GM12878 (cell line): ENCODE results near the gene ACSL1. TPM values are rescaled to one million over a fixed set of nuclear protein-coding genes. Genes with fewer than 3 reads are reported as not detected.

ENCODE experiments used
- CBX3 ChIP-seq: fragments of 200-600 bp; sonication (generic); IDR thresholded peaks from 2 replicates; pipeline ENCODE4 v1.6.1; 2016; ENCODE audit warnings: low read depth, borderline replicate concordance
- CEBPB ChIP-seq, 2 experiments: fragments of 150-350 bp in 1 of 2; IDR thresholded peaks; 2 replicates each; pipeline ENCODE4 v1.6.1; 2012 to 2014; ENCODE audit warnings: low read depth in 2 of 2, low read length in 2 of 2, borderline replicate concordance in 1 of 2, inconsistent platforms in 1 of 2
- EP300 ChIP-seq, 2 experiments: fragments of 150-350 bp in 1 of 2; IDR thresholded peaks; 2 replicates each; pipeline ENCODE4 v1.6.1; 2011 to 2012; ENCODE audit warnings: low read depth in 2 of 2, low read length in 2 of 2, borderline replicate concordance in 1 of 2, improper control_type of control experiment in 1 of 2, inconsistent platforms in 1 of 2; ENCODE audit not compliant: control insufficient read depth in 1 of 2
- ETV6 ChIP-seq, 2 experiments: fragments of 450-650 bp in 1 of 2; IDR thresholded peaks in 1 of 2; conservative IDR thresholded peaks in 1 of 2; 2 replicates each; pipeline ENCODE4 v1.6.1; 2014; ENCODE audit warnings: antibody characterized with exemption in 1 of 2, borderline replicate concordance in 1 of 2, low read depth in 1 of 2, mild to moderate bottlenecking in 1 of 2, moderate library complexity in 1 of 2
- HDAC2 ChIP-seq: fragments of 200-600 bp; sonication (generic); IDR thresholded peaks from 2 replicates; pipeline ENCODE4 v1.6.1; 2017
- LARP7 ChIP-seq: fragments of 450-650 bp; IDR thresholded peaks from 2 replicates; pipeline ENCODE4 v1.6.1; 2017; ENCODE audit warnings: mild to moderate bottlenecking
- MEF2A ChIP-seq: IDR thresholded peaks from 2 replicates; pipeline ENCODE4 v1.6.1; 2011; ENCODE audit warnings: low read depth, mild to moderate bottlenecking, low read length, moderate library complexity; ENCODE audit not compliant: insufficient read depth
- MTA2 ChIP-seq: fragments of 450-650 bp; IDR thresholded peaks from 2 replicates; pipeline ENCODE4 v1.6.1; 2016; ENCODE audit warnings: low read depth, mild to moderate bottlenecking, moderate library complexity
- NFIC ChIP-seq: IDR thresholded peaks from 2 replicates; pipeline ENCODE4 v1.6.1; 2012; ENCODE audit warnings: low read depth, mild to moderate bottlenecking, inconsistent platforms, low read length, moderate library complexity
- NFXL1 ChIP-seq: fragments of 450-650 bp; IDR thresholded peaks from 2 replicates; pipeline ENCODE4 v1.6.1; 2017; ENCODE audit warnings: antibody characterized with exemption, mild to moderate bottlenecking, borderline replicate concordance
- NR2F1 ChIP-seq: fragments of 450-650 bp; conservative IDR thresholded peaks from 2 replicates; pipeline ENCODE4 v1.6.1; 2017; ENCODE audit warnings: mild to moderate bottlenecking
- POLR2A ChIP-seq: IDR thresholded peaks from 2 replicates; pipeline ENCODE4 v1.6.1; 2011; ENCODE audit warnings: low read depth, mild to moderate bottlenecking, low read length
- POLR2AphosphoS2 ChIP-seq: IDR thresholded peaks from 2 replicates; pipeline ENCODE4 v1.6.1; 2011; ENCODE audit warnings: low read depth, mild to moderate bottlenecking, low read length, improper control_type of control experiment, moderate library complexity
- SMARCA5 ChIP-seq: fragments of 450-650 bp; IDR thresholded peaks from 2 replicates; pipeline ENCODE4 v1.6.1; 2017; ENCODE audit warnings: mild to moderate bottlenecking
- SPI1 ChIP-seq: IDR thresholded peaks from 2 replicates; pipeline ENCODE4 v1.6.1; 2011; ENCODE audit warnings: low read depth, mild to moderate bottlenecking, low read length, moderate library complexity, borderline replicate concordance; ENCODE audit not compliant: insufficient read depth
- SREBF2 ChIP-seq: IDR thresholded peaks from 2 replicates; pipeline ENCODE4 v1.6.1; 2012; ENCODE audit warnings: mild to moderate bottlenecking, low read length
- ZZZ3 ChIP-seq: IDR thresholded peaks from 2 replicates; pipeline ENCODE4 v1.6.1; 2011; ENCODE audit warnings: low read depth; ENCODE audit not compliant: control insufficient read depth, insufficient read length
- polyA plus RNA-seq, 11 experiments: library from polyadenylated mRNA; depleted of rRNA in 4 of 11; unstranded in 6 of 11; stranded (reverse) in 5 of 11; fragments of >200 nt; fragmentation: Nextera tagmentation in 4 of 11; fragmentation: Illumina TruSeq in 1 of 11; extraction: Ambion mirVana in 4 of 11; extraction: Trizol in 1 of 11; gene quantifications; 1 replicate in 1 of 11; 2 replicates in 10 of 11; pipeline versions ENCODE4 v1.2.1 to v1.2.3, GENCODE V29; 2011 to 2016; ENCODE audit warnings: inconsistent platforms in 2 of 11, missing spikeins in 2 of 11, low read depth in 1 of 11
- total RNA-seq, 4 experiments: library from RNA; depleted of rRNA in 3 of 4; stranded (reverse); fragments of >200 nt in 3 of 4; fragmentation: Illumina TruSeq in 1 of 4; extraction: Trizol in 1 of 4; gene quantifications; 2 replicates each; pipeline versions ENCODE4 v1.2.1 to v1.2.3, GENCODE V29; 2013 to 2021
- TF ChIP-seq, protein P1 (sequence below): IDR thresholded peaks from 2 replicates; pipeline ENCODE4 v1.6.1; 2012; ENCODE audit warnings: low read length, inconsistent platforms
- TF ChIP-seq, protein P2 (sequence below), 3 experiments: IDR thresholded peaks in 2 of 3; conservative IDR thresholded peaks in 1 of 3; 2 replicates each; pipeline ENCODE4 v1.5.1; 2011; ENCODE audit warnings: low read depth in 3 of 3, low read length in 3 of 3, mild to moderate bottlenecking in 3 of 3, control low read depth in 2 of 3, moderate library complexity in 2 of 3, inconsistent platforms in 1 of 3, mixed read lengths in 1 of 3; ENCODE audit not compliant: control insufficient read depth in 2 of 3, insufficient read depth in 1 of 3; ENCODE audit errors: extremely low read depth in 1 of 3
- TF ChIP-seq, protein P3 (sequence below): fragments of 450-650 bp; IDR thresholded peaks from 2 replicates; pipeline ENCODE4 v1.6.1; 2017; ENCODE audit warnings: mild to moderate bottlenecking, moderate library complexity
- TF ChIP-seq, protein P4 (sequence below): IDR thresholded peaks from 2 replicates; pipeline ENCODE4 v1.6.1; 2011; ENCODE audit warnings: mild to moderate bottlenecking, low read depth, low read length, moderate library complexity; ENCODE audit not compliant: insufficient replicate concordance

The ACSL1 gene
- total and polyA plus RNA-seq, 10 of the 15 experiments (the other 5 are each of a cell fraction or from before 2014, with no cell fraction given) = 30.7 to 68.1 (median 58.7) TPM

DNA sequence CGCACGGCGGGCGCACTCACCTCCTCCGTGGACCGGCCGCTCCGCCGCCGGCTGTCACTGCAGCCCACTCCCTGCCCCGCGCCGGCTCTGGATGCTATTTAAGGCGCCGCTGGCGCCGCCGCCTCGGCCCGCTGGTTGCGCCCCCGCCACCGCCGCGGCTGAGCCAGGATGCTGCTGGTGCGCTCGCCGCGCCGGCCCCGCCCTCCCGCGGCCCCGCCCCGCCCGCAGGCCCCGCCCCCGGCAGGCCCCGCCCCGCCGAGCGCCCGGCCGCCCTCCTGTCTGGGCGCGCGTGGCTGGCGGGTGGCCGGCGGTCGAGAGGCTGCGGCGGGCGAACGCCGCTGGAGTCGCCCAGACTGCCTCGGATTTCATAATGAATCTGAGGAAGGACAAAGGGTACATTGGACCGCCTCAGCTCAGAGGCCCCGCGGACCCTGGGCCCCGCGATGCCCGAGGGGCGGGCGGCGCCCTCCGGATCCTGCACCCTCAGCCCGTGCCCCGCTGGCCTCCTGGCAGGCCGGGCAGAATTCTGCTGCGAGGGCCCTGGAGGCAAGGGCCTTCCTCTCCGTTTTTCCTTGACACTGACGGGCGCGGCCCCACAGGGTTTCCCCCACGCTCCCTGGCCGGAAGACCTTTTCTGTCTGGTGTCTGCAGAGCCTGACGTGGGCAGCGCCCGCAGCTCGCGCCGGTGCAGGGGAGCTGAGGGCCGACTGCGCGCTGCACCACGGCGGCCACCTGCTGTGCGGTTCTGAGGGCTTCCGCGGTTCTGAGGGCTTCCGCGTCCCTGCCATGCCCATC lies at the start of gene ACSL1 (continued):
- TF ChIP-seq NR2F1 = 0 out of 2 replicates have a peak, but pooled peaks have one; percentile 8
- TF ChIP-seq, protein P1, sequence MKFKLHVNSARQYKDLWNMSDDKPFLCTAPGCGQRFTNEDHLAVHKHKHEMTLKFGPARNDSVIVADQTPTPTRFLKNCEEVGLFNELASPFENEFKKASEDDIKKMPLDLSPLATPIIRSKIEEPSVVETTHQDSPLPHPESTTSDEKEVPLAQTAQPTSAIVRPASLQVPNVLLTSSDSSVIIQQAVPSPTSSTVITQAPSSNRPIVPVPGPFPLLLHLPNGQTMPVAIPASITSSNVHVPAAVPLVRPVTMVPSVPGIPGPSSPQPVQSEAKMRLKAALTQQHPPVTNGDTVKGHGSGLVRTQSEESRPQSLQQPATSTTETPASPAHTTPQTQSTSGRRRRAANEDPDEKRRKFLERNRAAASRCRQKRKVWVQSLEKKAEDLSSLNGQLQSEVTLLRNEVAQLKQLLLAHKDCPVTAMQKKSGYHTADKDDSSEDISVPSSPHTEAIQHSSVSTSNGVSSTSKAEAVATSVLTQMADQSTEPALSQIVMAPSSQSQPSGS = no peak
- TF ChIP-seq ETV6 (conservative IDR thresholded peaks at IDR 0.05 in 1 of 2, IDR thresholded peaks at IDR 0.05 in 1 of 2; ENCODE audit: borderline replicate concordance in 1 of 2, low read depth in 1 of 2) = no peak
- TF ChIP-seq POLR2AphosphoS2 = no peak
- no peak for TF ChIP-seq NFXL1
- TF ChIP-seq, protein P2, sequence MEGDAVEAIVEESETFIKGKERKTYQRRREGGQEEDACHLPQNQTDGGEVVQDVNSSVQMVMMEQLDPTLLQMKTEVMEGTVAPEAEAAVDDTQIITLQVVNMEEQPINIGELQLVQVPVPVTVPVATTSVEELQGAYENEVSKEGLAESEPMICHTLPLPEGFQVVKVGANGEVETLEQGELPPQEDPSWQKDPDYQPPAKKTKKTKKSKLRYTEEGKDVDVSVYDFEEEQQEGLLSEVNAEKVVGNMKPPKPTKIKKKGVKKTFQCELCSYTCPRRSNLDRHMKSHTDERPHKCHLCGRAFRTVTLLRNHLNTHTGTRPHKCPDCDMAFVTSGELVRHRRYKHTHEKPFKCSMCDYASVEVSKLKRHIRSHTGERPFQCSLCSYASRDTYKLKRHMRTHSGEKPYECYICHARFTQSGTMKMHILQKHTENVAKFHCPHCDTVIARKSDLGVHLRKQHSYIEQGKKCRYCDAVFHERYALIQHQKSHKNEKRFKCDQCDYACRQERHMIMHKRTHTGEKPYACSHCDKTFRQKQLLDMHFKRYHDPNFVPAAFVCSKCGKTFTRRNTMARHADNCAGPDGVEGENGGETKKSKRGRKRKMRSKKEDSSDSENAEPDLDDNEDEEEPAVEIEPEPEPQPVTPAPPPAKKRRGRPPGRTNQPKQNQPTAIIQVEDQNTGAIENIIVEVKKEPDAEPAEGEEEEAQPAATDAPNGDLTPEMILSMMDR (IDR thresholded peaks at IDR 0.05 in 2 of 3, conservative IDR thresholded peaks at IDR 0.05 in 1 of 3; ENCODE audit: control insufficient read depth in 2 of 3, extremely low read depth in 1 of 3, insufficient read depth in 1 of 3, low read depth in 3 of 3, low read length in 3 of 3) = 0 out of 6 replicates have a peak, but pooled peaks of 1 of the 3 experiments have one; percentile 4
- TF ChIP-seq POLR2A = peak; percentile 88
- TF ChIP-seq LARP7 = peak; percentile 68
- TF ChIP-seq NFIC = no peak
- no peak for TF ChIP-seq CBX3
- TF ChIP-seq ZZZ3 = no peak
- peak; percentile 55 for TF ChIP-seq MEF2A
- TF ChIP-seq SMARCA5 = 0 out of 2 replicates have a peak, but pooled peaks have one; percentile 7
- no peak for TF ChIP-seq SPI1
- TF ChIP-seq HDAC2 = no peak
- TF ChIP-seq SREBF2 = no peak
- TF ChIP-seq, protein P3, sequence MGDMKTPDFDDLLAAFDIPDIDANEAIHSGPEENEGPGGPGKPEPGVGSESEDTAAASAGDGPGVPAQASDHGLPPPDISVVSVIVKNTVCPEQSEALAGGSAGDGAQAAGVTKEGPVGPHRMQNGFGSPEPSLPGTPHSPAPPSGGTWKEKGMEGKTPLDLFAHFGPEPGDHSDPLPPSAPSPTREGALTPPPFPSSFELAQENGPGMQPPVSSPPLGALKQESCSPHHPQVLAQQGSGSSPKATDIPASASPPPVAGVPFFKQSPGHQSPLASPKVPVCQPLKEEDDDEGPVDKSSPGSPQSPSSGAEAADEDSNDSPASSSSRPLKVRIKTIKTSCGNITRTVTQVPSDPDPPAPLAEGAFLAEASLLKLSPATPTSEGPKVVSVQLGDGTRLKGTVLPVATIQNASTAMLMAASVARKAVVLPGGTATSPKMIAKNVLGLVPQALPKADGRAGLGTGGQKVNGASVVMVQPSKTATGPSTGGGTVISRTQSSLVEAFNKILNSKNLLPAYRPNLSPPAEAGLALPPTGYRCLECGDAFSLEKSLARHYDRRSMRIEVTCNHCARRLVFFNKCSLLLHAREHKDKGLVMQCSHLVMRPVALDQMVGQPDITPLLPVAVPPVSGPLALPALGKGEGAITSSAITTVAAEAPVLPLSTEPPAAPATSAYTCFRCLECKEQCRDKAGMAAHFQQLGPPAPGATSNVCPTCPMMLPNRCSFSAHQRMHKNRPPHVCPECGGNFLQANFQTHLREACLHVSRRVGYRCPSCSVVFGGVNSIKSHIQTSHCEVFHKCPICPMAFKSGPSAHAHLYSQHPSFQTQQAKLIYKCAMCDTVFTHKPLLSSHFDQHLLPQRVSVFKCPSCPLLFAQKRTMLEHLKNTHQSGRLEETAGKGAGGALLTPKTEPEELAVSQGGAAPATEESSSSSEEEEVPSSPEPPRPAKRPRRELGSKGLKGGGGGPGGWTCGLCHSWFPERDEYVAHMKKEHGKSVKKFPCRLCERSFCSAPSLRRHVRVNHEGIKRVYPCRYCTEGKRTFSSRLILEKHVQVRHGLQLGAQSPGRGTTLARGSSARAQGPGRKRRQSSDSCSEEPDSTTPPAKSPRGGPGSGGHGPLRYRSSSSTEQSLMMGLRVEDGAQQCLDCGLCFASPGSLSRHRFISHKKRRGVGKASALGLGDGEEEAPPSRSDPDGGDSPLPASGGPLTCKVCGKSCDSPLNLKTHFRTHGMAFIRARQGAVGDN = peak; percentile 59
- no peak for TF ChIP-seq CEBPB (IDR thresholded peaks at IDR 0.05; ENCODE audit: borderline replicate concordance in 1 of 2, low read depth in 2 of 2, low read length in 2 of 2)
- no peak for TF ChIP-seq MTA2
- TF ChIP-seq EP300 (IDR thresholded peaks at IDR 0.05; ENCODE audit: borderline replicate concordance in 1 of 2, control insufficient read depth in 1 of 2, low read depth in 2 of 2, low read length in 2 of 2) = no peak
- TF ChIP-seq, protein P4, sequence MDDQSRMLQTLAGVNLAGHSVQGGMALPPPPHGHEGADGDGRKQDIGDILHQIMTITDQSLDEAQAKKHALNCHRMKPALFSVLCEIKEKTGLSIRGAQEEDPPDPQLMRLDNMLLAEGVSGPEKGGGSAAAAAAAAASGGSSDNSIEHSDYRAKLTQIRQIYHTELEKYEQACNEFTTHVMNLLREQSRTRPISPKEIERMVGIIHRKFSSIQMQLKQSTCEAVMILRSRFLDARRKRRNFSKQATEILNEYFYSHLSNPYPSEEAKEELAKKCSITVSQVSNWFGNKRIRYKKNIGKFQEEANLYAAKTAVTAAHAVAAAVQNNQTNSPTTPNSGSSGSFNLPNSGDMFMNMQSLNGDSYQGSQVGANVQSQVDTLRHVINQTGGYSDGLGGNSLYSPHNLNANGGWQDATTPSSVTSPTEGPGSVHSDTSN = no peak
